ENCODE results near the gene ZSWIM5. TPM values are rescaled to one million over a fixed set of nuclear protein-coding genes. Genes with fewer than 3 reads are reported as not detected.

The ZSWIM5 gene
- total and polyA plus RNA-seq, 9 of the 15 experiments (the other 6 are each of a cell fraction or from before 2014, with no cell fraction given) = under 0.01 to 0.07 (median 0.03) TPM; not detected in 3

- Histone ChIP-seq H3K36me3 (ENCODE audit: control insufficient read depth, insufficient read depth, low read length) (no peaks in the 10 kb centered on the region), H3K79me2 (ENCODE audit: control insufficient read depth, insufficient read depth, low read length) (no peaks in the 10 kb centered on the region), H3K27me3 (ENCODE audit: control insufficient read depth in 2 of 2, insufficient read depth in 2 of 2, low read length in 2 of 2) (peaks cover 6 to 11% of the 10 kb centered on the region in 2 experiments; a peak in 1 of 5 replicates), H3K4me1 (replicated peaks in 1 of 2; ENCODE audit: control insufficient read depth in 2 of 2, insufficient read depth in 2 of 2, low read length in 2 of 2) (no peaks in the 10 kb centered on the region), H3K9me1 (ENCODE audit: control insufficient read depth, insufficient read depth, low read length) (no peaks in the 10 kb centered on the region), H4K20me1 (replicated peaks; ENCODE audit: control insufficient read depth, insufficient read depth, low read length) (no peaks in the 10 kb centered on the region), H3K4me2 (ENCODE audit: insufficient read depth, low read length) (no peak overlapping the region), H3K9me3 (replicated peaks; ENCODE audit: control insufficient read depth, insufficient read depth, low read depth, low read length) (no peaks in the 10 kb centered on the region), H3K9ac (ENCODE audit: insufficient read depth in 1 of 2, low read depth in 2 of 2, low read length in 2 of 2) (no peak overlapping the region), H3K27ac (ENCODE audit: extremely low read depth, low read depth, low read length) (no peak overlapping the region), H2AFZ (ENCODE audit: low read depth, low read length) (no peak overlapping the region), H3K4me3 (no peak overlapping the region)
- no TSS peak for BruUV-seq (replicated peaks)
- ChIA-PET POLR2A (no interaction called here), CTCF (ENCODE audit: low intra/inter-chr PET ratio) (no interaction called here)
- in situ Hi-C loops (cut with MboI) = no loop called here
- intact Hi-C loops (cut with micrococcal nuclease) = no loop called here
- ATAC-seq (no peak), DNase-seq (ENCODE audit: extremely low read depth in 1 of 4, low spot score in 3 of 4) (peak in 1 of 4 experiments; percentile 25), FAIRE-seq (no peak)
- TF ChIP-seq NCOA2 (IDR thresholded peaks at IDR 0.05; ENCODE audit: partially characterized antibody in 2 of 2) = no peak
- peak; percentile 88 for TF ChIP-seq NFE2 (IDR thresholded peaks at IDR 0.05; ENCODE audit: low read depth)
- TF ChIP-seq SMARCE1 (IDR thresholded peaks at IDR 0.05) = 0 out of 2 replicates have a peak, but pooled peaks have one; percentile 28
- peak; percentile 77 for TF ChIP-seq MAFK (IDR thresholded peaks at IDR 0.05; ENCODE audit: low read length)
- peak; percentile 94 for TF ChIP-seq MAFG (tag; conservative IDR thresholded peaks at IDR 0.05)
- TF ChIP-seq ILK (tag; IDR thresholded peaks at IDR 0.05; ENCODE audit: borderline replicate concordance, low read depth) = no peak
- TF ChIP-seq TAF15 (IDR thresholded peaks at IDR 0.05; ENCODE audit: low read depth, low read length) = no peak
- peak; percentile 83; the same call in 1 of the 2 replicates for TF ChIP-seq BACH1 (tag; IDR thresholded peaks at IDR 0.05)
- TF ChIP-seq DPF2 (IDR thresholded peaks at IDR 0.05) = 0 out of 2 replicates have a peak, but pooled peaks have one; percentile 19
- peak; percentile 92 for TF ChIP-seq ZNF316 (IDR thresholded peaks at IDR 0.05)
- peak; percentile 95 for TF ChIP-seq NFE2L1 (tag; IDR thresholded peaks at IDR 0.05; ENCODE audit: borderline replicate concordance, low read depth)
- no peak for TF ChIP-seq CHD4 (IDR thresholded peaks at IDR 0.05; ENCODE audit: insufficient read depth, insufficient replicate concordance, low read depth, low read length, poor library complexity, severe bottlenecking)
- TF ChIP-seq MAFF (IDR thresholded peaks at IDR 0.05; ENCODE audit: low read length) = peak; percentile 86
- peak; percentile 65 for TF ChIP-seq EHMT2 (IDR thresholded peaks at IDR 0.05)
- peak; percentile 90 for TF ChIP-seq C11orf30 (IDR thresholded peaks at IDR 0.05; ENCODE audit: low read depth)
- TF ChIP-seq ZC3H11A (IDR thresholded peaks at IDR 0.05; ENCODE audit: low read depth, low read length) = no peak
- TF ChIP-seq MAX (CRISPR knock-in tag; IDR thresholded peaks at IDR 0.05) = no peak
- 0 out of 2 replicates have a peak, but pooled peaks have one; percentile 13 for TF ChIP-seq CTBP1 (IDR thresholded peaks at IDR 0.05; ENCODE audit: borderline replicate concordance)
- WGBS (ENCODE audit: insufficient coverage, low coverage, missing lambda C conversion rate) = 17% methylated on average over 1 of the region's 1 CpG
Observed at GRCh38 chr1:45097944-45098343, 108.5 kb downstream of the ZSWIM5 start.
